PC-9 (cell line): ENCODE measurements around the gene PKP2. TPM values are rescaled to one million over a fixed set of nuclear protein-coding genes. Genes with fewer than 3 reads are reported as not detected.

Experiments
- BruUV-seq: library from RNA; stranded (reverse); fragments of 400-500 nt; replicated peaks from 2 replicates; lab custom pipeline; 2021; lab: Mats Ljungman, UMichigan
- CTCF ChIA-PET: fragments of 300-600 bp; sonication (Branson Sonifier 250); formaldehyde crosslinking; loops from one replicate; lab custom pipeline; 2022; ENCODE audit warnings: antibody characterized with exemption; lab: Charles Lee
- POLR2A ChIA-PET: fragments of 300-600 bp; sonication (Branson Sonifier 250); formaldehyde crosslinking; loops from one replicate; lab custom pipeline; 2022; ENCODE audit warnings: antibody characterized with exemption; ENCODE audit not compliant: unreplicated experiment; lab: Charles Lee
- DNase-seq, 2 experiments: peaks; one replicate each; pipeline versions ENCODE4 v3.0.0 to v3.0.0-alpha.2; 2015 to 2022; ENCODE audit warnings: mixed read lengths in 1 of 2
- H2AFZ ChIP-seq: fragments of 200-600 bp; sonication (generic); 2 replicates; pipeline ENCODE4 v1.8.1; 2017; ENCODE audit warnings: antibody characterized with exemption
- H3F3A ChIP-seq: fragments of 200-600 bp; sonication (generic); 2 replicates; pipeline ENCODE4 v1.8.1; 2017; ENCODE audit warnings: antibody characterized with exemption, mild to moderate bottlenecking, low read depth; ENCODE audit not compliant: insufficient read depth
- H3K27ac ChIP-seq: fragments of 200-600 bp; sonication (generic); 2 replicates; pipeline ENCODE4 v1.6.1; 2016; ENCODE audit warnings: mixed run types
- H3K27me3 ChIP-seq: fragments of 200-600 bp; sonication (generic); 2 replicates; pipeline ENCODE4 v1.6.1; 2016; ENCODE audit warnings: low read depth, mixed run types; ENCODE audit not compliant: insufficient read depth
- H3K36me3 ChIP-seq: fragments of 200-600 bp; sonication (generic); 2 replicates; pipeline ENCODE4 v1.6.1; 2016; ENCODE audit warnings: low read depth, mixed run types
- H3K4me1 ChIP-seq: fragments of 200-600 bp; sonication (generic); replicated peaks from 2 replicates; pipeline ENCODE4 v1.6.1; 2016; ENCODE audit warnings: mixed run types; ENCODE audit not compliant: insufficient read depth
- H3K4me2 ChIP-seq: fragments of 200-600 bp; sonication (generic); 2 replicates; pipeline ENCODE4 v1.6.1; 2017; ENCODE audit warnings: mixed run types
- H3K4me3 ChIP-seq: fragments of 200-600 bp; sonication (generic); 2 replicates; pipeline ENCODE4 v1.6.1; 2016; ENCODE audit warnings: mixed run types
- H3K79me2 ChIP-seq: fragments of 200-600 bp; sonication (generic); 2 replicates; pipeline ENCODE4 v1.6.1; 2017; ENCODE audit warnings: low read depth, mixed run types
- H3K9me2 ChIP-seq: fragments of 200-600 bp; sonication (generic); 2 replicates; pipeline ENCODE4 v1.8.1; 2017; ENCODE audit warnings: mild to moderate bottlenecking; ENCODE audit not compliant: insufficient read depth
- H3K9me3 ChIP-seq: fragments of 200-600 bp; sonication (generic); 2 replicates; pipeline ENCODE4 v1.8.1; 2016; ENCODE audit warnings: low read depth; ENCODE audit not compliant: insufficient read depth
- H4K20me1 ChIP-seq: fragments of 200-600 bp; sonication (generic); 2 replicates; pipeline ENCODE4 v1.8.1; 2017; ENCODE audit not compliant: insufficient read depth
- CTCF ChIP-seq: fragments of 200-600 bp; sonication (generic); conservative IDR thresholded peaks from 2 replicates; pipeline ENCODE4 v1.6.1; 2017; ENCODE audit warnings: mixed run types, antibody characterized with exemption, mild to moderate bottlenecking, moderate library complexity
- EZH2 ChIP-seq: fragments of 200-600 bp; sonication (generic); IDR thresholded peaks from 2 replicates; pipeline ENCODE4 v1.8.0; 2017; ENCODE audit warnings: antibody characterized with exemption, low read depth
- intact Hi-C: fragments of 100-400 bp; cut with micrococcal nuclease; formaldehyde crosslinking; loops from one replicate; pipeline ENCODE4 v1.10.0; 2022; ENCODE audit not compliant: unreplicated experiment
- total RNA-seq: library from RNA; stranded (reverse); gene quantifications from 2 replicates; pipeline ENCODE4 v1.2.3, GENCODE V29; 2021

PKP2 gene
- total RNA-seq, 1 experiment from 2014 or later: 88.1 TPM

GRCh38 chr12:32768518-32768917 lies 128.1 kb downstream of the PKP2 start:
- TF ChIP-seq CTCF (no peak), EZH2 (no peak)
- H4K20me1 ChIP-seq: no peaks in the 10 kb centered on the region
- ChIA-PET POLR2A (no interaction called here), CTCF (no interaction called here)
- no peak overlapping the region for H3K27ac ChIP-seq
- DNase-seq: no peak
- H3K4me1 ChIP-seq: no peaks in the 10 kb centered on the region
- H3K4me3 ChIP-seq: no peak overlapping the region
- peaks cover 5% of the 10 kb centered on the region; the same call in 1 of the 2 replicates for H3K9me3 ChIP-seq
- no peak overlapping the region for H3K4me2 ChIP-seq
- no peaks in the 10 kb centered on the region for H3K36me3 ChIP-seq
- H3K27me3 ChIP-seq: no peaks in the 10 kb centered on the region
- intact Hi-C loops: no loop called here
- no TSS peak for BruUV-seq
- H3K79me2 ChIP-seq: no peaks in the 10 kb centered on the region
- no peaks in the 10 kb centered on the region for H3K9me2 ChIP-seq
- no peak overlapping the region for H2AFZ ChIP-seq
- no peaks in the 10 kb centered on the region for H3F3A ChIP-seq

GRCh38 chr12:32765906-32766305 lies 130.7 kb downstream of the PKP2 start:
- Histone ChIP-seq H3K79me2 (no peaks in the 10 kb centered on the region), H3K4me3 (no peak overlapping the region), H3K9me3 (peaks cover 5% of the 10 kb centered on the region; the same call in 1 of the 2 replicates), H3K36me3 (no peaks in the 10 kb centered on the region), H3K4me1 (no peaks in the 10 kb centered on the region), H3K27ac (no peak overlapping the region), H3K4me2 (no peak overlapping the region), H4K20me1 (no peaks in the 10 kb centered on the region), H2AFZ (no peak overlapping the region), H3K27me3 (no peaks in the 10 kb centered on the region), H3F3A (no peaks in the 10 kb centered on the region), H3K9me2 (no peaks in the 10 kb centered on the region)
- BruUV-seq: no TSS peak
- intact Hi-C loops: no loop called here
- TF ChIP-seq CTCF: no peak
- TF ChIP-seq EZH2: no peak
- POLR2A ChIA-PET: no interaction called here
- DNase-seq: no peak
- CTCF ChIA-PET: no interaction called here

- Histone ChIP-seq H3K27ac (no peak overlapping the region), H4K20me1 (no peaks in the 10 kb centered on the region), H3K9me3 (peaks cover 5% of the 10 kb centered on the region; the same call in 1 of the 2 replicates), H3K4me2 (no peak overlapping the region), H3K79me2 (no peaks in the 10 kb centered on the region), H3K4me3 (no peak overlapping the region), H3K36me3 (no peaks in the 10 kb centered on the region), H3K4me1 (peaks cover 5% of the 10 kb centered on the region), H2AFZ (no peak overlapping the region), H3F3A (no peaks in the 10 kb centered on the region), H3K9me2 (no peaks in the 10 kb centered on the region), H3K27me3 (no peaks in the 10 kb centered on the region)
- CTCF ChIA-PET: no interaction called here
- TF ChIP-seq EZH2 (no peak), CTCF (no peak)
- intact Hi-C loops: no loop called here
- no TSS peak for BruUV-seq
- POLR2A ChIA-PET: no interaction called here
- no peak for DNase-seq
Observed at GRCh38 chr12:32761716-32762115, 134.9 kb downstream of the PKP2 start.
